Gastroesophageal sphincter (tissue), 3 donors: Measurements from ENCODE around the gene GJC1.

Experiments used
- POLR2AphosphoS5 ChIP-seq: sonication (generic); formaldehyde crosslinking; IDR thresholded peaks from one replicate; pipeline ENCODE4 v1.6.1; 2017; ENCODE audit warnings: antibody characterized with exemption
- TF ChIP-seq, protein P1 (sequence below), 4 experiments: fragments of 200-600 bp in 2 of 4; fragments of 450-650 bp in 2 of 4; sonication (generic) in 1 of 4; IDR thresholded peaks; one replicate each; pipeline ENCODE4 v1.5.1; 2017 to 2019; ENCODE audit warnings: antibody characterized with exemption in 4 of 4, mild to moderate bottlenecking in 2 of 4, moderate library complexity in 2 of 4

- TF ChIP-seq POLR2AphosphoS5, result no peak
- TF ChIP-seq, protein P1, sequence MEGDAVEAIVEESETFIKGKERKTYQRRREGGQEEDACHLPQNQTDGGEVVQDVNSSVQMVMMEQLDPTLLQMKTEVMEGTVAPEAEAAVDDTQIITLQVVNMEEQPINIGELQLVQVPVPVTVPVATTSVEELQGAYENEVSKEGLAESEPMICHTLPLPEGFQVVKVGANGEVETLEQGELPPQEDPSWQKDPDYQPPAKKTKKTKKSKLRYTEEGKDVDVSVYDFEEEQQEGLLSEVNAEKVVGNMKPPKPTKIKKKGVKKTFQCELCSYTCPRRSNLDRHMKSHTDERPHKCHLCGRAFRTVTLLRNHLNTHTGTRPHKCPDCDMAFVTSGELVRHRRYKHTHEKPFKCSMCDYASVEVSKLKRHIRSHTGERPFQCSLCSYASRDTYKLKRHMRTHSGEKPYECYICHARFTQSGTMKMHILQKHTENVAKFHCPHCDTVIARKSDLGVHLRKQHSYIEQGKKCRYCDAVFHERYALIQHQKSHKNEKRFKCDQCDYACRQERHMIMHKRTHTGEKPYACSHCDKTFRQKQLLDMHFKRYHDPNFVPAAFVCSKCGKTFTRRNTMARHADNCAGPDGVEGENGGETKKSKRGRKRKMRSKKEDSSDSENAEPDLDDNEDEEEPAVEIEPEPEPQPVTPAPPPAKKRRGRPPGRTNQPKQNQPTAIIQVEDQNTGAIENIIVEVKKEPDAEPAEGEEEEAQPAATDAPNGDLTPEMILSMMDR (IDR thresholded peaks at IDR 0.05), result no peak
Measured at GRCh38 chr17:44749076-44749979, 80.8 kb downstream of the GJC1 start.
